H1 (cell line): Measurements from ENCODE around the gene HDLBP. TPM values are rescaled to one million over a fixed set of nuclear protein-coding genes. Genes with fewer than 3 reads are reported as not detected.

Source experiments
- CTCF ChIA-PET: fragments of 300-600 bp; sonication (Branson Sonifier 250); formaldehyde crosslinking; loops from one replicate; lab custom pipeline; 2021; ENCODE audit not compliant: partially characterized antibody; lab: Charles Lee
- POLR2A ChIA-PET: fragments of 300-600 bp; sonication (Branson Sonifier 250); formaldehyde crosslinking; loops from one replicate; lab custom pipeline; 2021; ENCODE audit warnings: inconsistent platforms; ENCODE audit not compliant: partially characterized antibody; lab: Charles Lee
- DNase-seq, 2 experiments: peaks; one replicate each; pipeline versions ENCODE4 v3.0.0 to v3.0.0-alpha.2; 2010 to 2022; ENCODE audit warnings: low spot score in 2 of 2, low read depth in 1 of 2, mixed read lengths in 1 of 2
- FAIRE-seq: peaks from 2 replicates; lab custom pipeline; 2011; peaks lifted over from hg19 to GRCh38; lab: Jason Lieb, UNC
- H2AFZ ChIP-seq: 2 replicates; pipeline ENCODE4 v1.8.1; 2012; ENCODE audit warnings: low read length, inconsistent platforms
- H2AK5ac ChIP-seq: 2 replicates; pipeline ENCODE4 v1.6.1; 2013; ENCODE audit warnings: low read depth, low read length
- H2BK120ac ChIP-seq: replicated peaks from 2 replicates; pipeline ENCODE3; 2013; ENCODE audit warnings: low read depth, low read length, inconsistent platforms
- H2BK12ac ChIP-seq: 2 replicates; pipeline ENCODE4 v1.6.1; 2013; ENCODE audit warnings: low read depth, low read length
- H2BK15ac ChIP-seq: 2 replicates; pipeline ENCODE4 v1.6.1; 2013; ENCODE audit warnings: low read length
- H2BK20ac ChIP-seq: 2 replicates; pipeline ENCODE4 v1.6.1; 2013; ENCODE audit warnings: low read length
- H2BK5ac ChIP-seq: 2 replicates; pipeline ENCODE4 v1.6.1; 2013; ENCODE audit warnings: low read depth, low read length
- H3K14ac ChIP-seq: 2 replicates; pipeline ENCODE4 v1.6.1; 2013; ENCODE audit warnings: inconsistent platforms; ENCODE audit not compliant: insufficient read length
- H3K18ac ChIP-seq: 2 replicates; pipeline ENCODE4 v1.6.1; 2013; ENCODE audit warnings: low read length; ENCODE audit errors: extremely low read depth
- H3K23ac ChIP-seq: 2 replicates; pipeline ENCODE4 v1.6.1; 2013; ENCODE audit warnings: inconsistent platforms; ENCODE audit not compliant: insufficient read length
- H3K23me2 ChIP-seq: 2 replicates; pipeline ENCODE4 v1.6.1; 2013; ENCODE audit warnings: low read depth, low read length
- H3K27ac ChIP-seq: 2 replicates; pipeline ENCODE4 v1.6.1; 2011; ENCODE audit warnings: low read depth, low read length, inconsistent platforms
- H3K27me3 ChIP-seq, 4 experiments: replicated peaks in 1 of 4; 1 replicate in 1 of 4; 2 replicates in 3 of 4; pipeline versions ENCODE4 v1.6.1 to v1.8.1; 2011 to 2013; ENCODE audit warnings: low read length in 3 of 4, mild to moderate bottlenecking in 3 of 4, inconsistent platforms in 2 of 4, mixed read lengths in 2 of 4, moderate library complexity in 1 of 4; ENCODE audit not compliant: control insufficient read depth in 3 of 4, insufficient read depth in 3 of 4; ENCODE audit errors: extremely low read depth in 1 of 4
- H3K36me3 ChIP-seq, 4 experiments: 2 replicates each; pipeline versions ENCODE4 v1.6.1 to v1.8.1; 2011 to 2013; ENCODE audit warnings: mild to moderate bottlenecking in 4 of 4, low read length in 3 of 4, moderate library complexity in 2 of 4, control low read depth in 1 of 4, inconsistent platforms in 1 of 4; ENCODE audit not compliant: insufficient read depth in 4 of 4, control insufficient read depth in 2 of 4
- H3K4ac ChIP-seq: replicated peaks from 2 replicates; pipeline ENCODE3; 2013; ENCODE audit warnings: low read length, low read depth, mixed read lengths, inconsistent platforms; ENCODE audit not compliant: insufficient read length
- H3K4me1 ChIP-seq, 4 experiments: replicated peaks in 1 of 4; 1 replicate in 1 of 4; 2 replicates in 3 of 4; pipeline versions ENCODE4 v1.6.1 to v1.8.1; 2011 to 2013; ENCODE audit warnings: low read length in 3 of 4, inconsistent platforms in 2 of 4, mixed read lengths in 1 of 4; ENCODE audit not compliant: insufficient read depth in 4 of 4, control insufficient read depth in 3 of 4
- H3K4me2 ChIP-seq, 2 experiments: 2 replicates each; pipeline versions ENCODE4 v1.6.1 to v1.8.1; 2011 to 2013; ENCODE audit warnings: low read depth in 2 of 2, low read length in 2 of 2, control low read depth in 1 of 2, inconsistent platforms in 1 of 2, mild to moderate bottlenecking in 1 of 2; ENCODE audit not compliant: insufficient read depth in 1 of 2
- H3K4me3 ChIP-seq, 4 experiments: fragments of 200-600, 300-600 bp in 1 of 4; sonication (generic), shearing (Covaris generic), sonication (Bioruptor Twin) in 1 of 4; 2 replicates each; pipeline versions ENCODE4 v1.5.1 to v1.8.1; 2011 to 2016; ENCODE audit warnings: low read length in 4 of 4, low read depth in 3 of 4, control low read depth in 2 of 4, inconsistent platforms in 2 of 4, mild to moderate bottlenecking in 2 of 4, mixed read lengths in 1 of 4, moderate library complexity in 1 of 4; ENCODE audit not compliant: insufficient read depth in 2 of 4; ENCODE audit errors: extremely low read depth in 1 of 4
- H3K56ac ChIP-seq: replicated peaks from 2 replicates; pipeline ENCODE3; 2013; ENCODE audit warnings: low read depth, mild to moderate bottlenecking, mixed read lengths, low read length, inconsistent platforms; ENCODE audit not compliant: insufficient read length
- H3K79me1 ChIP-seq: 2 replicates; pipeline ENCODE4 v1.6.1; 2013; ENCODE audit warnings: low read depth, low read length, control low read depth
- H3K79me2 ChIP-seq, 2 experiments: 2 replicates each; pipeline versions ENCODE4 v1.6.1 to v1.8.1; 2012 to 2013; ENCODE audit warnings: low read length in 2 of 2, mild to moderate bottlenecking in 2 of 2, inconsistent platforms in 1 of 2; ENCODE audit not compliant: insufficient read depth in 2 of 2, control insufficient read depth in 1 of 2
- H3K9ac ChIP-seq, 4 experiments: replicated peaks in 1 of 4; 1 replicate in 1 of 4; 2 replicates in 3 of 4; pipeline versions ENCODE4 v1.6.1 to v1.8.1; 2011 to 2013; ENCODE audit warnings: low read depth in 3 of 4, low read length in 3 of 4, control low read depth in 2 of 4, mild to moderate bottlenecking in 2 of 4, moderate library complexity in 2 of 4, inconsistent platforms in 1 of 4; ENCODE audit errors: extremely low read depth in 1 of 4
- H3K9me3 ChIP-seq, 2 experiments: 2 replicates each; pipeline versions ENCODE4 v1.6.1 to v1.8.1; 2012 to 2013; ENCODE audit warnings: mild to moderate bottlenecking in 2 of 2, moderate library complexity in 2 of 2, control low read depth in 1 of 2, inconsistent platforms in 1 of 2, low read depth in 1 of 2, low read length in 1 of 2, mixed read lengths in 1 of 2; ENCODE audit not compliant: insufficient read depth in 2 of 2
- H4K20me1 ChIP-seq, 2 experiments: replicated peaks in 1 of 2; 2 replicates each; pipeline versions ENCODE3 to v1.8.1; 2011 to 2013; ENCODE audit warnings: inconsistent platforms in 2 of 2, low read length in 2 of 2, mild to moderate bottlenecking in 1 of 2; ENCODE audit not compliant: insufficient read depth in 2 of 2, control insufficient read depth in 1 of 2
- H4K5ac ChIP-seq: 2 replicates; pipeline ENCODE4 v1.6.1; 2013; ENCODE audit warnings: low read length, low read depth, mixed read lengths, inconsistent platforms; ENCODE audit not compliant: insufficient read length
- H4K8ac ChIP-seq: 2 replicates; pipeline ENCODE4 v1.8.0; 2013; ENCODE audit warnings: mild to moderate bottlenecking, moderate library complexity, low read length, inconsistent platforms; ENCODE audit not compliant: insufficient read depth; ENCODE audit errors: extremely low read depth
- H4K91ac ChIP-seq: replicated peaks from 2 replicates; pipeline ENCODE3; 2013; ENCODE audit warnings: low read length, mixed read lengths, inconsistent platforms; ENCODE audit not compliant: insufficient read length
- POLR2AphosphoS5 ChIP-seq: IDR thresholded peaks from 2 replicates; pipeline ENCODE4 v1.6.1; 2011; ENCODE audit warnings: low read depth, low read length
- WGBS, 2 experiments: shearing (Covaris generic) in 1 of 2; methylation state at CpG; one replicate each; pipeline versions ENCODE4 v1.1.6 to v1.1.7; 2013 to 2015; ENCODE audit warnings: low lambda C conversion rate in 2 of 2, mixed read lengths in 2 of 2, inconsistent platforms in 1 of 2, low coverage in 1 of 2, missing lambda C conversion rate in 1 of 2; ENCODE audit not compliant: insufficient replicate concordance in 2 of 2, insufficient coverage in 1 of 2, insufficient read length in 1 of 2; ENCODE audit errors: extremely low coverage in 1 of 2, missing lambda C conversion rate in 1 of 2; 5-methylcytosine and 5-hydroxymethylcytosine counted together
- polyA plus RNA-seq, 7 experiments: library from polyadenylated mRNA; depleted of rRNA in 3 of 7; stranded (reverse) in 5 of 7; unstranded in 2 of 7; fragments of >200 nt in 5 of 7; fragments of 200-250 nt in 2 of 7; gene quantifications; 1 replicate in 5 of 7; 2 replicates in 1 of 7; 4 replicates in 1 of 7; pipeline versions ENCODE4 v1.2.1 to v1.2.3, GENCODE V29; 2011 to 2013; ENCODE audit warnings: missing spikeins in 2 of 7, mixed read lengths in 2 of 7
- total RNA-seq: library from RNA; stranded (reverse); fragmentation: NEBNext Ultra II Directional; extraction: Animal tissue kit (Norgen Biotek cat#: 25700); gene quantifications from 2 replicates; pipeline ENCODE4 v1.2.1, GENCODE V29; 2021
- TF ChIP-seq, protein P1 (sequence below): IDR thresholded peaks from 2 replicates; pipeline ENCODE4 v1.6.1; 2012; ENCODE audit warnings: inconsistent platforms

HDLBP gene
- total and polyA plus RNA-seq, 2 of the 8 experiments (the other 6 are each of a cell fraction or from before 2014, with no cell fraction given) = 185 to 360 TPM

DNA sequence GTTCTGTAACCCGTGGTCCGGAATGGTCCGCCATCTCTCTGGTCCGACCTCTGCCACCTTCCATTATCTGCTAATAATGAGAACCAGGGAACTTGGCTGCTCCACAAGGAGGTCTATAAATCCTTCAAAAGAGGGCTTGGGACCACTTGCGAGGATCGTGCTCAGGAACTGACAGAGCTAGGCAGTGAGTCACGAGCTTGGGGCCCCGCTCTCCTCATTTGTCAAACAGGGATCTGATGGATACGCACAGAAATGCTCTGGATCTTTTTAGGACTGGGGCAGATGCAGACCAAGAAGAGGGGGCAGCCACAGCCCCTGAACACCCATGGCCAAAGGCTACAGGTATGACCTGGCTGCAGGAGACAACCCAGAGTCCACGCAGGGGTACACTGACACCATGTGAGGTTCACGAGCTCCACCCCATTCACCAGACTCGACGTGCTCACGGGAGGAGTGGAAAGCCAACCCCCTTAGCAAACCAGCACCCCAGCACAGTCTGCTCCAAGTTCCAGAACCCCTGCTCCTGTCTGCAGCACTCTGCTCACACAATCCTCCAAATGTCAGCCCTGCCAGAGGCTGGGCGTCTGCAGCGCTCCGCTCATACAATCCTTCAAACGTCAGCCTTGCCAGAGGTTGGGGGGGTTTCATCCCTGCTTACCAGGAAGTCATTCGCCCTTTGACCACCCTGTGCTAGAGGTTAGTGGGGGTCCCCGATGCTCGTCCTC is 81.2 kb downstream of the HDLBP start:
- Histone ChIP-seq H2BK5ac (no peak overlapping the region), H3K23ac (no peak overlapping the region), H4K20me1 (peaks cover 11 to 25% of the 10 kb centered on the region in 2 experiments), H3K79me1 (peaks cover 3% of the 10 kb centered on the region; the same call in 1 of the 2 replicates), H2AK5ac (no peak overlapping the region), H4K8ac (no peak overlapping the region), H3K4me3 (no peak overlapping the region), H4K5ac (no peak overlapping the region), H3K27ac (no peak overlapping the region), H2BK20ac (no peak overlapping the region), H3K14ac (no peak overlapping the region), H2AFZ (no peak overlapping the region), H3K4ac (no peak overlapping the region), H3K4me2 (no peak overlapping the region), H3K79me2 (no peaks in the 10 kb centered on the region), H2BK15ac (no peak overlapping the region), H2BK12ac (no peak overlapping the region), H4K91ac (no peak overlapping the region), H3K23me2 (no peaks in the 10 kb centered on the region), H3K18ac (no peak overlapping the region), H3K36me3 (peaks cover 33 to 87% (median 75%) of the 10 kb centered on the region in 4 experiments), H3K9me3 (no peaks in the 10 kb centered on the region), H2BK120ac (no peak overlapping the region), H3K9ac (no peak overlapping the region), H3K56ac (no peak overlapping the region), H3K27me3 (no peaks in the 10 kb centered on the region), H3K4me1 (no peaks in the 10 kb centered on the region)
- TF ChIP-seq, protein P1, sequence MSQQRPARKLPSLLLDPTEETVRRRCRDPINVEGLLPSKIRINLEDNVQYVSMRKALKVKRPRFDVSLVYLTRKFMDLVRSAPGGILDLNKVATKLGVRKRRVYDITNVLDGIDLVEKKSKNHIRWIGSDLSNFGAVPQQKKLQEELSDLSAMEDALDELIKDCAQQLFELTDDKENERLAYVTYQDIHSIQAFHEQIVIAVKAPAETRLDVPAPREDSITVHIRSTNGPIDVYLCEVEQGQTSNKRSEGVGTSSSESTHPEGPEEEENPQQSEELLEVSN = no peak
- 0 out of 2 replicates have a peak, but pooled peaks have one; percentile 17 for TF ChIP-seq POLR2AphosphoS5
- DNase-seq (no peak), FAIRE-seq (no peak)
- WGBS, 2 experiments = 94% methylated on average over 21 of the region's 21 CpGs; no CpG with 5 or more reads in 1 of the 2 experiments
- ChIA-PET CTCF (interaction anchor here (0.6 to 1.1 kb wide), 2 partner anchors 22 to 156 kb away, joined by 3 read pairs; no protein-coding TSS in a partner anchor), POLR2A (interaction anchor here (1.3 kb wide), 1 partner anchor 9 kb away, joined by 3 read pairs; no protein-coding TSS in a partner anchor)
